Esophagus squamous epithelium (tissue), 4 donors: ENCODE data around the gene IKZF1.

ENCODE experiments used
- CTCF ChIP-seq, 6 experiments: fragments of 450-650 bp in 4 of 6; fragments of 200-600 bp in 2 of 6; sonication (generic) in 2 of 6; IDR thresholded peaks; one replicate each; pipeline ENCODE4 v1.5.1; 2016 to 2019; ENCODE audit warnings: antibody characterized with exemption in 6 of 6, mild to moderate bottlenecking in 4 of 6, moderate library complexity in 4 of 6
- POLR2A ChIP-seq, 4 donors: fragments of 450-650 bp; IDR thresholded peaks; one replicate each; pipeline ENCODE4 v1.6.1; 2017; ENCODE audit warnings: antibody characterized with exemption in 4 of 4, mild to moderate bottlenecking in 4 of 4, moderate library complexity in 3 of 4

GRCh38 chr7:50353894-50354595, 49.5 kb downstream of the IKZF1 start:
- TF ChIP-seq CTCF (IDR thresholded peaks at IDR 0.05): no peak
- TF ChIP-seq POLR2A (IDR thresholded peaks at IDR 0.05): no peak
